GM12878 (cell line): ENCODE measurements around the gene PROZ. TPM values are rescaled to one million over a fixed set of nuclear protein-coding genes. Genes with fewer than 3 reads are reported as not detected.

Experiments
- ATAC-seq: fragments of 200-7000 bp; cut with Tn5 transposase; 3 replicates; pipeline ENCODE4 v1.9.1; 2020; ENCODE audit warnings: mild to moderate bottlenecking, moderate library complexity
- BruUV-seq: library from RNA; stranded (reverse); fragments of 400-500 nt; replicated peaks from 2 replicates; lab custom pipeline; 2021; lab: Mats Ljungman, UMichigan
- CTCF ChIA-PET: fragments of 300-600 bp; sonication (Branson Sonifier 250); formaldehyde crosslinking; extraction: SDS; loops from one replicate; lab custom pipeline; 2021; ENCODE audit warnings: inconsistent platforms; lab: Yijun Ruan, JAX
- POLR2A ChIA-PET: fragments of 350-600 bp; formaldehyde crosslinking; extraction: SDS; loops from one replicate; lab custom pipeline; 2021; ENCODE audit warnings: inconsistent platforms; lab: Charles Lee
- RAD21 ChIA-PET: fragments of 300-600 bp; sonication (Branson Sonifier 250); formaldehyde crosslinking; loops from one replicate; lab custom pipeline; 2023; ENCODE audit warnings: antibody characterized with exemption; ENCODE audit not compliant: unreplicated experiment; lab: Charles Lee
- SMC1A ChIA-PET: fragments of 300-600 bp; sonication (Branson Sonifier 250); formaldehyde crosslinking; loops from one replicate; lab custom pipeline; 2023; ENCODE audit not compliant: unreplicated experiment, uncharacterized antibody; lab: Charles Lee
- DNase-seq: peaks from one replicate; pipeline ENCODE4 v3.0.0-alpha.2; 2011; ENCODE audit warnings: low read depth, low spot score
- FAIRE-seq: peaks from 3 replicates; lab custom pipeline; 2011; peaks lifted over from hg19 to GRCh38; lab: Jason Lieb, UNC
- H2AFZ ChIP-seq: 2 replicates; pipeline ENCODE4 v1.6.0; 2011; ENCODE audit warnings: low read depth, low read length, control low read depth; ENCODE audit not compliant: control insufficient read depth
- H3K27ac ChIP-seq: 2 replicates; pipeline ENCODE4 v1.5.1; 2011; ENCODE audit warnings: control low read depth; ENCODE audit not compliant: control insufficient read depth, insufficient read depth
- H3K27me3 ChIP-seq, 2 experiments: replicated peaks in 1 of 2; 2 replicates each; pipeline versions ENCODE4 v1.6.0 to v1.6.1; 2011; ENCODE audit warnings: low read length in 1 of 2; ENCODE audit not compliant: control insufficient read depth in 2 of 2, insufficient read depth in 2 of 2
- H3K36me3 ChIP-seq, 2 experiments: 2 replicates each; pipeline ENCODE4 v1.5.1; 2011; ENCODE audit warnings: low read length in 1 of 2; ENCODE audit not compliant: control insufficient read depth in 2 of 2, insufficient read depth in 2 of 2
- H3K4me1 ChIP-seq: 2 replicates; pipeline ENCODE4 v1.6.1; 2011; ENCODE audit warnings: mild to moderate bottlenecking, low read length, moderate library complexity, mixed read lengths; ENCODE audit not compliant: control insufficient read depth, insufficient read depth
- H3K4me2 ChIP-seq: 2 replicates; pipeline ENCODE4 v1.6.0; 2011; ENCODE audit warnings: control low read depth; ENCODE audit not compliant: control insufficient read depth, insufficient read depth
- H3K4me3 ChIP-seq: fragments of 200-600 bp; sonication (generic); 2 replicates; pipeline ENCODE4 v1.5.1; 2016
- H3K79me2 ChIP-seq: 2 replicates; pipeline ENCODE4 v1.6.0; 2011; ENCODE audit warnings: low read length; ENCODE audit not compliant: control insufficient read depth, insufficient read depth
- H3K9ac ChIP-seq: 2 replicates; pipeline ENCODE4 v1.8.0; 2011; ENCODE audit warnings: low read length, control low read depth, mixed read lengths; ENCODE audit not compliant: control insufficient read depth, insufficient read depth
- H3K9me3 ChIP-seq: replicated peaks from 3 replicates; pipeline ENCODE4 v1.5.1; 2011; ENCODE audit warnings: mild to moderate bottlenecking, low read length; ENCODE audit not compliant: control insufficient read depth, insufficient read depth
- H4K20me1 ChIP-seq: 2 replicates; pipeline ENCODE4 v1.6.0; 2011; ENCODE audit not compliant: control insufficient read depth, insufficient read depth
- ASH2L ChIP-seq: fragments of 300-600, 200-600 bp; sonication (generic); IDR thresholded peaks from 2 replicates; pipeline ENCODE4 v1.6.1; 2017; ENCODE audit warnings: low read depth, mild to moderate bottlenecking, borderline replicate concordance
- BHLHE40 ChIP-seq, 2 experiments: fragments of 450-650 bp in 1 of 2; IDR thresholded peaks; 2 replicates each; pipeline ENCODE4 v1.6.1; 2011 to 2017; ENCODE audit warnings: low read depth in 2 of 2, borderline replicate concordance in 1 of 2, improper control_type of control experiment in 1 of 2, low read length in 1 of 2, mild to moderate bottlenecking in 1 of 2
- CREM ChIP-seq: IDR thresholded peaks from 2 replicates; pipeline ENCODE4 v1.6.1; 2014; ENCODE audit warnings: antibody characterized with exemption, low read depth
- ESRRA ChIP-seq: IDR thresholded peaks from 2 replicates; pipeline ENCODE4 v1.6.1; 2012; ENCODE audit warnings: mild to moderate bottlenecking, low read length, improper control_type of control experiment
- FOXM1 ChIP-seq: IDR thresholded peaks from 2 replicates; pipeline ENCODE4 v1.6.1; 2012; ENCODE audit warnings: low read depth, mild to moderate bottlenecking, inconsistent platforms, low read length, moderate library complexity
- NR2C1 ChIP-seq: fragments of 450-650 bp; IDR thresholded peaks from 2 replicates; pipeline ENCODE4 v1.6.1; 2017; ENCODE audit warnings: antibody characterized with exemption, mild to moderate bottlenecking, moderate library complexity
- NR2C2 ChIP-seq: IDR thresholded peaks from 2 replicates; pipeline ENCODE4 v1.6.1; 2011; ENCODE audit warnings: borderline replicate concordance, low read depth; ENCODE audit not compliant: control insufficient read depth, insufficient read length
- POLR2AphosphoS5 ChIP-seq: IDR thresholded peaks from 2 replicates; pipeline ENCODE4 v1.6.1; 2011; ENCODE audit warnings: mild to moderate bottlenecking, low read length, inconsistent platforms
- RAD21 ChIP-seq: IDR thresholded peaks from 2 replicates; pipeline ENCODE4 v1.6.1; 2011; ENCODE audit warnings: mild to moderate bottlenecking, low read depth, low read length, moderate library complexity; ENCODE audit not compliant: insufficient read depth
- RELA ChIP-seq: fragments of 450-650 bp; IDR thresholded peaks from 2 replicates; pipeline ENCODE4 v1.8.0; 2014; ENCODE audit warnings: borderline replicate concordance; ENCODE audit not compliant: partially characterized antibody
- SMAD1 ChIP-seq: fragments of 450-650 bp; IDR thresholded peaks from 2 replicates; pipeline ENCODE4 v1.6.1; 2018; ENCODE audit warnings: mild to moderate bottlenecking, low read depth; ENCODE audit not compliant: partially characterized antibody
- SMC3 ChIP-seq: IDR thresholded peaks from 2 replicates; pipeline ENCODE4 v1.6.1; 2011; ENCODE audit warnings: low read length, improper control_type of control experiment, borderline replicate concordance
- WGBS: methylation state at CpG from one replicate; pipeline ENCODE4 v1.1.6; 2016; ENCODE audit warnings: low lambda C conversion rate; ENCODE audit not compliant: insufficient replicate concordance, insufficient coverage; ENCODE audit errors: missing lambda C conversion rate; 5-methylcytosine and 5-hydroxymethylcytosine counted together
- in situ Hi-C: fragments of 300-500 bp; cut with MboI; formaldehyde crosslinking; loops from 9 replicates; pipeline ENCODE4 v1.14.3; 2018; ENCODE audit warnings: mixed read lengths
- intact Hi-C: fragments of 100-400 bp; cut with micrococcal nuclease; formaldehyde crosslinking; loops from one replicate; pipeline ENCODE4 v1.14.2; 2022; ENCODE audit not compliant: unreplicated experiment
- polyA plus RNA-seq, 11 experiments: library from polyadenylated mRNA; depleted of rRNA in 4 of 11; unstranded in 6 of 11; stranded (reverse) in 5 of 11; fragments of >200 nt; fragmentation: Nextera tagmentation in 4 of 11; fragmentation: Illumina TruSeq in 1 of 11; extraction: Ambion mirVana in 4 of 11; extraction: Trizol in 1 of 11; gene quantifications; 1 replicate in 1 of 11; 2 replicates in 10 of 11; pipeline versions ENCODE4 v1.2.1 to v1.2.3, GENCODE V29; 2011 to 2016; ENCODE audit warnings: inconsistent platforms in 2 of 11, missing spikeins in 2 of 11, low read depth in 1 of 11
- total RNA-seq, 4 experiments: library from RNA; depleted of rRNA in 3 of 4; stranded (reverse); fragments of >200 nt in 3 of 4; fragmentation: Illumina TruSeq in 1 of 4; extraction: Trizol in 1 of 4; gene quantifications; 2 replicates each; pipeline versions ENCODE4 v1.2.1 to v1.2.3, GENCODE V29; 2013 to 2021
- TF ChIP-seq, protein P1 (sequence below): fragments of 450-650 bp; IDR thresholded peaks from 2 replicates; pipeline ENCODE4 v1.6.1; 2017; ENCODE audit warnings: borderline replicate concordance

Gene PROZ
- total and polyA plus RNA-seq, 10 of the 15 experiments (the other 5 are each of a cell fraction or from before 2014, with no cell fraction given), result 0.07 to 0.24 (median 0.21) TPM; not detected in 7

DNA sequence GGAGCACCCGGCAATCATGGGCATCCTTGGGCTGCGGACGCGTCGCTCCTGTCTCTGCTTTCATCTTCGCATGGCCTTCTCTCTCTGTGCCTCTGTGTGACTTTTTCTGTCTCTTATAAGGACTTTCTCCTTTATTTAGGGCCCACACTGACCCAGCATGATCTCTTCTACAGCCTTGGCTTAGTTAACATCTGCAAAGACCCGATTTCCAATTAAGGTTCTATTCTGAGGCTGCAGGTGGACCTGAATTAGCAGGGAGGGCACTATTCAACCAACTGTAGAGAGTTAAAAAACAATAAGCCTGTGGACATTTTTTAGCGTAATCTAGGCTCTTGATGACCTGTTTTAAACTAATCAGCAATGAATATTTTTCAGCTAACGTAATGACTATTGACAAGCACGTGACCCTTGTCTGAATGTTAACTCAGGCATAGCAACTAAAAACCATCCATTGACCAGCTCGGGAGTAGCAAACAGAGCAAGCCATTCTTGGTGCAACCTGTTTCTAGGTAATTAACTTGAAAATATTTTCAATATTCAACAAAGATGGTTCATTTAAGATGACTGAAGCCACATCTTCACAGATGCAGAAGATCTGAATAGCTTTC, 20.7 kb upstream of the PROZ start:
- RAD21 ChIA-PET, result no interaction called here
- no peak for TF ChIP-seq CREM
- no peak for TF ChIP-seq ASH2L
- no peak for TF ChIP-seq FOXM1
- TF ChIP-seq RELA, result no peak
- TF ChIP-seq POLR2AphosphoS5, result no peak
- TF ChIP-seq SMAD1, result no peak
- TF ChIP-seq, protein P1, sequence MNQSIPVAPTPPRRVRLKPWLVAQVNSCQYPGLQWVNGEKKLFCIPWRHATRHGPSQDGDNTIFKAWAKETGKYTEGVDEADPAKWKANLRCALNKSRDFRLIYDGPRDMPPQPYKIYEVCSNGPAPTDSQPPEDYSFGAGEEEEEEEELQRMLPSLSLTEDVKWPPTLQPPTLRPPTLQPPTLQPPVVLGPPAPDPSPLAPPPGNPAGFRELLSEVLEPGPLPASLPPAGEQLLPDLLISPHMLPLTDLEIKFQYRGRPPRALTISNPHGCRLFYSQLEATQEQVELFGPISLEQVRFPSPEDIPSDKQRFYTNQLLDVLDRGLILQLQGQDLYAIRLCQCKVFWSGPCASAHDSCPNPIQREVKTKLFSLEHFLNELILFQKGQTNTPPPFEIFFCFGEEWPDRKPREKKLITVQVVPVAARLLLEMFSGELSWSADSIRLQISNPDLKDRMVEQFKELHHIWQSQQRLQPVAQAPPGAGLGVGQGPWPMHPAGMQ, result no peak
- no peak for TF ChIP-seq SMC3
- no peak for TF ChIP-seq NR2C1
- TF ChIP-seq NR2C2, result no peak
- TF ChIP-seq RAD21, result no peak
- TF ChIP-seq BHLHE40 (IDR thresholded peaks at IDR 0.05; ENCODE audit: borderline replicate concordance in 1 of 2, low read depth in 2 of 2, low read length in 1 of 2), result no peak
- TF ChIP-seq ESRRA, result no peak
- FAIRE-seq (no peak), DNase-seq (no peak), ATAC-seq (no peak)
- H2AFZ ChIP-seq, result no peak overlapping the region
- POLR2A ChIA-PET, result no interaction called here
- H3K4me2 ChIP-seq, result no peak overlapping the region
- no peaks in the 10 kb centered on the region for H4K20me1 ChIP-seq
- no peak overlapping the region for H3K27ac ChIP-seq
- intact Hi-C loops (no loop called here), in situ Hi-C loops (no loop called here)
- no peaks in the 10 kb centered on the region for H3K79me2 ChIP-seq
- SMC1A ChIA-PET, result no interaction called here
- H3K4me3 ChIP-seq, result no peak overlapping the region
- no peaks in the 10 kb centered on the region for H3K36me3 ChIP-seq
- H3K27me3 ChIP-seq, result no peaks in the 10 kb centered on the region; a peak in 1 of 4 replicates
- BruUV-seq, result no TSS peak
- H3K4me1 ChIP-seq, result no peaks in the 10 kb centered on the region
- CTCF ChIA-PET, result interaction anchor here (0.6 kb wide), 1 partner anchor 257 kb away, joined by 3 read pairs; no protein-coding TSS in a partner anchor
- H3K9ac ChIP-seq, result no peak overlapping the region
- peaks cover 2% of the 10 kb centered on the region; the same call in 1 of the 3 replicates for H3K9me3 ChIP-seq
- WGBS, result 55% methylated on average over 11 of the region's 11 CpGs
